ENCODE results near the gene GREM2.

GRCh38 chr1:240445369-240445768 lies 166.6 kb downstream of the GREM2 start:
- TF ChIP-seq CTCF (IDR thresholded peaks at IDR 0.05; ENCODE audit: low read length), result no peak
- TF ChIP-seq EZH2 (optimal IDR thresholded peaks at IDR 0.05; ENCODE audit: low read depth, low read length), result no peak
- TF ChIP-seq EZH2phosphoT487 (IDR thresholded peaks at IDR 0.05; ENCODE audit: low read length), result no peak

Data from MM.1S (cell line).